ENCODE results near the gene SMIM1.

DNA sequence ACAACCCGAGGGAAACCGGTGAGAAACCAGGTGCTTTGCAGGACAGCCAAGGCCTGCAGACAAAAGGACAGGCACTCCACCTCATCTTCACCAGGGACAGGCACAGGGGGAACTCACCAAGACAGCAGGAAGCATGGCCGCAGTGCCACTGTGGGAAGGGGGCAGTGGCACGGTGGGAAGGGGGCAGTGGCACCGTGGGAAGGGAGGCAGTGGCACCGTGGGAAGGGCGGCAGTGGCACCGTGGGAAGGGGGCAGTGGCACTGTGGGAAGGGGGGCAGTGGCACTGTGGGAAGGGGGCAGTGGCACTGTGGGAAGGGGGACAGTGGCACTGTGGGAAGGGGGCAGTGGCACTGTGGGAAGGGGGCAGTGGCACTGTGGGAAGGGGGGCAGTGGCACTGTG, 52.1 kb downstream of the SMIM1 start:
- no peak for TF ChIP-seq EZH2phosphoT487 (IDR thresholded peaks at IDR 0.05; ENCODE audit: insufficient read depth, low read depth)
- no peak for TF ChIP-seq EZH2 (IDR thresholded peaks at IDR 0.05; ENCODE audit: insufficient read depth, poor library complexity, severe bottlenecking)
